ENCODE data around the gene DGKQ. TPM values are rescaled to one million over a fixed set of nuclear protein-coding genes. Genes with fewer than 3 reads are reported as not detected.

Gene DGKQ
- total and polyA plus RNA-seq, 9 of the 15 experiments (the other 6 are each of a cell fraction or from before 2014, with no cell fraction given), result 0.17 to 22.0 (median 5.6) TPM

GRCh38 chr4:973431-974397, at the start of gene DGKQ (continued):
- peak; percentile 16; the same call in 1 of the 2 replicates for TF ChIP-seq POLR2AphosphoS5 (IDR thresholded peaks at IDR 0.05; ENCODE audit: control insufficient read depth, insufficient read depth, low read depth, low read length)
- no peak for TF ChIP-seq SOX6 (IDR thresholded peaks at IDR 0.05)
- no peak for TF ChIP-seq ZNF347 (CRISPR knock-in tag; IDR thresholded peaks at IDR 0.05; ENCODE audit: low read depth)
- TF ChIP-seq THAP7 (CRISPR knock-in tag; IDR thresholded peaks at IDR 0.05), result no peak
- TF ChIP-seq ZNF311 (CRISPR knock-in tag; IDR thresholded peaks at IDR 0.05), result no peak
- TF ChIP-seq ZKSCAN3 (CRISPR knock-in tag; IDR thresholded peaks at IDR 0.05), result no peak
- TF ChIP-seq HDAC6 (IDR thresholded peaks at IDR 0.05; ENCODE audit: low read depth, low read length), result no peak
- TF ChIP-seq ESRRA (IDR thresholded peaks at IDR 0.05; ENCODE audit: borderline replicate concordance, low read depth), result no peak
- TF ChIP-seq ZNF282 (CRISPR knock-in tag; IDR thresholded peaks at IDR 0.05), result no peak
- no peak for TF ChIP-seq ZNF224 (CRISPR knock-in tag; IDR thresholded peaks at IDR 0.05)
- no peak for TF ChIP-seq NFYB (IDR thresholded peaks at IDR 0.05; ENCODE audit: extremely low read depth, insufficient read length)
- no peak for TF ChIP-seq ZNF586 (CRISPR knock-in tag; conservative IDR thresholded peaks at IDR 0.05)
- no peak for TF ChIP-seq POLR2H (tag; IDR thresholded peaks at IDR 0.05; ENCODE audit: low read depth)
- TF ChIP-seq DMBX1 (CRISPR knock-in tag; IDR thresholded peaks at IDR 0.05; ENCODE audit: borderline replicate concordance), result 0 out of 2 replicates have a peak, but pooled peaks have one; percentile 21
- TF ChIP-seq NR4A1 (CRISPR knock-in tag; IDR thresholded peaks at IDR 0.05), result no peak; the same call in 1 of the 2 replicates
- 0 out of 2 replicates have a peak, but pooled peaks have one; percentile 28 for TF ChIP-seq NR4A1 (tag; IDR thresholded peaks at IDR 0.05)
- no peak for TF ChIP-seq ZNF121 (CRISPR knock-in tag; conservative IDR thresholded peaks at IDR 0.05)
- peak; percentile 75 for TF ChIP-seq POLR2G (IDR thresholded peaks at IDR 0.05; ENCODE audit: low read depth, low read length)
- no peak for TF ChIP-seq TFAP4 (CRISPR knock-in tag; IDR thresholded peaks at IDR 0.05; ENCODE audit: borderline replicate concordance)
- TF ChIP-seq GMEB1 (CRISPR knock-in tag; IDR thresholded peaks at IDR 0.05), result no peak
- TF ChIP-seq MNT (conservative IDR thresholded peaks at IDR 0.05), result peak in 1 of 2 experiments; percentile 55; a peak in 2 of 4 replicates
